ENCODE data around the gene MTMR3.

Gene MTMR3

DNA sequence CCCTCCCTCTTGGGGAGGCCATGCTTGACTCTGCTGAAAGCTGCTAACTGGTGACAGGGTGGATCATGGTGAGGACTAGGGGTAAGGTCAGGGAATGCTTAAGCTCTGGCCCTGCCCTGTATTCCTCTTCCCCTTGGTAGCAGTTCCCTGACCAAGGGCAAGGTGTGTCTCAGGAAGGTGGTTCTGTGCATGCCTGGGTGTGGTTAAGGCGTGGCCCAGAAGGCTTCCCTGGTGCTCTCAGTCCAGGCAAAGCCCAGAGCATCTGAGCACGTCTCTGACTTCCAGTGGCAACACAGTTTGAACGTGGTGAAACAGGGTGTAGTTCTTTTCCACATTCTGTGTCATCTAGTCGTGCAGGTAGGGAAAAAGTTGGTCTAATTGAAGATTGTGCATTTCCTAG, 144.2 kb downstream of the MTMR3 start:
- no peak for DNase-seq (ENCODE audit: low read depth)

DNA sequence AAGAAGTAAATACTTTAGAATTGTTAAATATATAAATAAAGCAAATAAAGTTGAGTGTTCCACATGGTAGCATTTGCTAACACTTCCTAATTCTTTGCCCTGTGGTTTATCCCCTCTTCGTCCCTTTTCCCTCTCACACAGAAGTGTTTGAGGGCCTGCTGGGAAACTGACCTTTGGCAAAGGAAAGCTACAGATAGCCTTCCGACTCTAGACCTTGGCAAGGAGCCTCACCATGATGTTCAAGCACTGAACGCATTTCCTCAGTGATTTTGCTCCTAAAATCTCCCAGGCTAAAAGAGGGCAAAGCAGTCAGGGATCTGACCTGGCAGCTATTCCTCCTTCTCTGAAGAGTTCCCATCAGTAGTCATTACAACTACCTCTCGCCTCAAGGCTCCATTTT, 144.8 kb downstream of the MTMR3 start:
- no peak for DNase-seq (ENCODE audit: low read depth)

GRCh38 chr22:30028731-30029130, 145.8 kb downstream of the MTMR3 start:
- DNase-seq (ENCODE audit: low read depth): no peak

DNA sequence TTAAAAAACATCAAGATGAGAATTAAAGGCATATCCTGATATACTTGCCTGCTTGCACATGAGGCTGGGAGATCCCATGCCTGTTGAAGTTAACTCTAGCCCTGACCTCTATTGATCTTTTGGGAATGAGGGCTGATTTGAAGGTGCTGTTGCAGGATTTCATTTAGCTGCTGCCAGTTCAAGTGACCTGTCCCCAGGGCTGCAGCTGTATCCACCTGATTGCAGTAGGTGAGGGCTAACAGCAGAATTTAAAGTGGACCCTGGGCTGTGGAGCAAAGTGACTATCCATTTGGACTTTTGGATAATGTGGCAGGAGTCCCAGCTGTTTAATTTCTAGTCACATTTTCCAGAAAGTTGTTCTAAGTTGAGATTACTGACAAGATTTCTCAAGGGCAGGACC, 146.5 kb downstream of the MTMR3 start:
- no peak for DNase-seq (ENCODE audit: low read depth)

DNA sequence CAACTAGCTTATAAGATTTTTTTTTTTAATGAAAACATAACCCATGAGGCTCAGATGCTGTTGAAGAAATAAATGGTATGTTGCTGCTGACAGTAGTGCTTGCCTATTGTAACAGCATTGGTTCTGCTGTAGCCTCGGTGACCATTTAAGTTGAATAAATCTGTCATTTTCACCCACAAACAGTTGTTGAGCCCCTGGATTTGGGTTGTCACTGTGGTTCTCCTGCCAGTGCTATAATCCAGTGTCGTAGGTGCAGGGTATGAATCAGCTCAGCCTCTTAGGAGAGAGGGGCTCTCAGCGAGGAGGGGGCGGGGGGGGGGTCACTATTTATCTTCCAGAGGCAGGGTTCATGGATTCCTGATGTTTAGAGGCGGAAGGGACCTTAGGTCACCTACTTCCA, 147.4 kb downstream of the MTMR3 start:
- DNase-seq (ENCODE audit: low read depth): no peak

- DNase-seq (ENCODE audit: low read depth): no peak
These were observed 148.4 kb downstream of the MTMR3 start for GRCh38 chr22:30031328-30031727.

- no peak for DNase-seq (ENCODE audit: low read depth)
These were observed 148.9 kb downstream of the MTMR3 start for GRCh38 chr22:30031764-30032455.

- DNase-seq (ENCODE audit: low read depth): no peak
These were observed 150.2 kb downstream of the MTMR3 start for GRCh38 chr22:30033137-30033536.

DNA sequence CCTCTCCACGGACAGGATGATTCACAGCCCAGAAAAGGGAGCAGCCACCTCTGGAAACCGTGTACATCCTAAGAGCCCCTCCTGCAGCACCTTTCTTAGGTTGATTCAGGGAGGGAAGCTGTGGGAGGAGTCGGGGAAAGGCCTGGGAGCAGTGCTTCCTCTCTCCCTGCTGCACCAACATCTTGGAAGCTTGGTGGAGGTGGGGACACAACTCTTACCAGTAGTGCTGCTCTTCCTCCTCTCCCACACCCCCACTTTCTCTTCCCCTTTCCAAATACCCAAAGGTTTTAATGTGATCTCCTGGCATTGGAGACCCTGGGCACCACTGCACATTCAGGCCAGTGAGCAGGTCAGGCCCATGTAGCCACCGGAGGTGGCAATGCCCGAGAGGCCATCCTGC, 150.9 kb downstream of the MTMR3 start:
- no peak for DNase-seq (ENCODE audit: low read depth)

DNA sequence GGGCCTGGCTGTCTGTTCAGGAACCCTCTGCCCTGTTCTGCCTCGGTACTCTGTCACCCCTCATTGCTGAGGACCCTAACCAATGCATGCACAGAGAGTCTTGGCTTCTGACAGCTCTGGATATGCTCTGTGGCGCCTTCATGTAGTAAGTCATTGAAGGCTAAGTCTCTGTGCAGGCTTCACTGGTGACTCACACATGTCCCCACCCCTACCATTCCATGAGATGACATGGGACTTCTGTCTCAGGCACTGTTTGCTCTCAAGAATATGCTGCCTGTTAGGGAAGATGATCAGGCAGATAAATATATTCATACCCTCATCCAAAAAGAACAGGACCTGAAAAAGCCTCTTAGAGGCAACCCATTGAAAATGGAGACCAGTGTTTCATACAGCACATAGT, 153.7 kb downstream of the MTMR3 start:
- DNase-seq (ENCODE audit: low read depth): no peak

DNA sequence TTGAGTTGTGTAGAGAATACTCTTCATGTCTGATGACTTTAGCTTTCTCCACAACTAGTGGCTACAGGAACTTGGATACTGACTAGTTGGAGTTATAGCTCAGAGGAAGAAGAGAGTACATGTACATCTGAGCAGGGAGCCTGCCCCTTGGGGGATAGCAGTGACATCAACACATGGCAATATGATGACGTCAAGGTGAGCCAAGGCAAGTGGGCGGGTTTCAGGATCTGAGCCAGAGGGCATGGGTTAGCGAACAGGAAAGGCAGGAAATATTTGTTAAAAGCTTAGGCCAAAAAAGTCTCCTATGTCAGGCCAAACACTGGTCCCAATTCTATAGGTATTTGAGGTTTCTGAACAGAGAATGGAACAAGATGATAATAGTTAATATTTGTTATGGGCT, 155.2 kb downstream of the MTMR3 start:
- DNase-seq (ENCODE audit: low read depth): peak; percentile 83

DNA sequence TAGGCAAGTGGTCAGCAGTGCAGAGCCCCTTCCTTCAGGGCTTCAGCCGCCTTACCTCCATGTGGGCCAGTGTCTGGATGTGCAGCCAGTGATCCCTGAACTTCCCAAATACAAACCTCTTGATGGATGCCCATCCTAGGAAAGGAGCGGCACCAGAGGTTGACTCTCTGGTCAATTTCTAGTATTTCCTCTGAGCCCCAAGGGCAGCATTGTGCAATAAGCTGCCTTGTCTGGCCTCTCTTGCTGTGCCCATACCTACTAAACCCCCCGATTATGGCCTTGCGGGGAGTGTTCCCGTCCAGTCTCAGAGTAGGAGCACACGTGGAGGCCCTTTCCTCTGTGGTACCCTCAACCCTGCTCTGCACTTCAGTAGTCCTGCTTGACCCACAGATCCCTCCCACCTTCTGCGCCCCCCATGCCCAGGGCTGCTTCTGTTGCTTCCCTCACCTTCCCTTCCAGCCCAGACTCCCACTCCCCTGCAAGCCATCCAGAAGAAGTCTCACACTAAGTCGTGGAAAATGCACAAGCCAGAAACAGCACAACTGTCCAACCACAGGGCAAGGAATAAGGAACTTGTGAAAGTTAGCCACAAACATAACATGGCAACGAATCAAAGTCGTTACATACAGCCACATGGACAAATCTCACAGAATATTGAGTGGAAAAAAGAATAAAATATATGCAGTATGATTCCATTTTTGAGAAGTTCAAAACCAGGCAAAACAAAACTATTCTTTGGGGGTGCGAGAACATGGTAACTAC, 157.7 kb downstream of the MTMR3 start:
- no peak for DNase-seq (ENCODE audit: low read depth)

- no peak for DNase-seq (ENCODE audit: low read depth)
These were observed 158.5 kb downstream of the MTMR3 start for GRCh38 chr22:30041475-30041874.

DNA sequence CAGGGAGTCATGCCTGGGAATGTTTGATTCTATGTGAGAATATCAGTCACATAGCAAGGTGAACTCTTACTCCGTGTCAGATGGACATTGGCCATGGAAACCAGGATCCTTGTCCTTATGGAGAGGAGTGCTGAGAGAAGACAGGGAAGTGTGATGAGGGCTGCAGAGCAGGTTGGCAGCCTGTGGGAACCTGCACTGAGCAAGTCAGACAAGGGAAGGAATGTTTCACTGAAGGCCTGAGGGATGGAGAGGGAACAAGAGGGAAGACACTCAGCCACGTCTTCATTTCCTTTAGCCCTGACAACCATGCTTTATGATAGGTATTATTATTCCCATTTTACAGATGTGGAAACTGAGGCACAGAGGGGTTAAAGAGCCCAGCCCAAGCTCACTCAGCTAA, 158.9 kb downstream of the MTMR3 start:
- no peak for DNase-seq (ENCODE audit: low read depth)

DNA sequence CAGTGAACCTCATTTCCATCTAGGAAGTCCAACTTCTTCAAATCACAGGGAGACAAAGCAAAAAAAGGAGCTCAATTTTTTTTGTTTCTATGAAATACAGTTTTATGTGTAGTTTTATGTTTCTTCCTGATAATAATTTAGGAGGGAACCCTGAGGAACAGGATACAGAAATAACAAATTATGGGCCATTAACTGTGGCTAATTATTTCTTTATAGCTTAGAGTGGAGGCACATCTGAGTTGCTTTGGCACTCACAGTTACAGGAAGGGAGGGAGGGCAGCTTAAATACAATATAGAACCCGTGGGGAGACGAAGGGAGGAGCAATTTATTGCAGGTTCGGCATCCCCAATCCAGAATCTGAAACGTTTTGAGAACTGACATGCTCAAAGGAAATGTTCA, 160.2 kb downstream of the MTMR3 start:
- DNase-seq (ENCODE audit: low read depth): no peak

- peak; percentile 92 for DNase-seq (ENCODE audit: low read depth)
These were observed 161.4 kb downstream of the MTMR3 start for GRCh38 chr22:30044369-30044768.

- DNase-seq (ENCODE audit: low read depth): no peak
These were observed 162.0 kb downstream of the MTMR3 start for GRCh38 chr22:30044881-30045493.

- no peak for DNase-seq (ENCODE audit: low read depth)
These were observed 162.5 kb downstream of the MTMR3 start for GRCh38 chr22:30045494-30045887.

DNA sequence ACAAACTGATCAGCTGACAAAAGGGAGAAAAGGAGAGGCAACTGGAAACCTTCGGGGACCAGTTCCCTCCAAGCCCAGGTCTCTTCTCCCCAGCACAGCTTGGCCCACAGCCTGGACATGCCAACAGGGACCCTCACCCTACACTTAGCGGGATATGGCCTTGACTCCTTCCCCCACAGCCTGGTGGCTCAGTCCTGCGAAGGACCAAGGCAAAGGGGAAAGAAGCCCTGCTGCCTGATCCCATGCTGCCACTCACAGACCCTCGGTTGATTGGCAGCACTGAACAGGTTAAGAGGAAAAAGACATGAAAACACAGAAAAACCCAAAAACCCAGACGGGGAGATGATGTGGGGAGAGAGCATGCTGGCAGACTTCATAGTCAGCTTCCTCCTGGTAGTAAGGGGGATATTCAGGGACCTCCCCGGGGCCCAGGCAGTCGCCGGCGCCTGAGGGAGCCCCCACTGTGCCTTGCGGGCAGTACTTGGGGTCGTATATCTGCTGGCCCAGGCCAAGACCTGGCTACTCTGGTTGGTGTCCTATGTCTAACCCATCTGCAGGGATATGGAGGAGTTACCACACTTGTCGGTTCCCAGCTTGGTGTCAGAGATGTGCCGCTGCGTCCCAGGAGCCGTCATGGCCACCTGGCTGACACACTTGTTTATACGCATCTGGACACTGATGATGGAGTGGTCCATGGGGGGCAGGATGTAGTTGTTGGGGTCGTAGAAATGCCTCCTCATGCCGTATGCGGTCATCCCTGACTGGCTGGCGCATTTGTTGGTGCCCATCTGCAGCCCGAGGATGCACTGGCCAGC, 163.1 kb downstream of the MTMR3 start:
- DNase-seq (ENCODE audit: low read depth): no peak

GRCh38 chr22:30046716-30047363, 163.9 kb downstream of the MTMR3 start:
- no peak for DNase-seq (ENCODE audit: low read depth)

DNA sequence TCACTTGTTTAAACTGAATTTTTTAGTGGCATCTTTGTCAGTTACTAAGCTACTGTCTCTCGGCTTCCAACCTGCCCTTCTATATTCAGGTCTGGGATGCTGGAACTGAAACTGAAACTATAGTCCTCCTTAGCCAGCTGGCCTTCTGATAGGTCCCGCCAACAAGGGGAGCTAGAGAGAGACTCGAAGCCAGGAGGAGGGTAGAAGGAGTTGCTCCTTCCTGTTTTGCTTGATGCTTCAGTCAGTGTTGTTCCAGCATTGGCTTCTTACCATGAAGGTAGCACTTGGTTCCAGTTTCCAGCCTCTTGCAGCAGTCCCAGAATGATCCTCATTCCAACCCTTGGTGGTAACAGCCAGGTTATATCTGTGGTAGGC, 164.4 kb downstream of the MTMR3 start:
- DNase-seq (ENCODE audit: low read depth): peak; percentile 31

DNA sequence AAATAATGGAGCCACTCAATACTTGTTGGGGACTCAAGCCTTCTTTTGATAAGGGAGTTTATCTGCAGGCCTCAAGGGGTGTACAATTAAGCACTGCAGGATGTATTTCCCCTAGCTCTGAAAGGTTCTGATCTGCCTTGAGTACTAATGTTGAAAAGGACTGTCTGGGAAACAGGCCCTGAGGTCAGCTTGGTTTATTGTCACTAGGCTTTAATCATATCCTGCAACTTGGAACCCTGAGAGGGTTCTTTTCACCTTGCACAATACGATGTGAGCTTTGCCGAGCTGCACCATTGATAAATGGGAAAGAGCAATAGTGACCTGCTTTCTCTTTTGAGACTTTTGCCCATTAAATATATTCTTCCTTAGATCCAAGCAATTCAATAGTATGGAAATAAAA, 165.7 kb downstream of the MTMR3 start:
- DNase-seq (ENCODE audit: low read depth): no peak
